RPMI7951 (cell line): ENCODE data around the gene CELF1. TPM values are rescaled to one million over a fixed set of nuclear protein-coding genes. Genes with fewer than 3 reads are reported as not detected.

ENCODE experiments used
- DNase-seq: peaks from one replicate; pipeline ENCODE4 v3.0.0-alpha.2; 2012; ENCODE audit warnings: low read depth
- total RNA-seq: library from RNA; depleted of rRNA; stranded (reverse); fragments of >200 nt; shearing (Covaris generic); gene quantifications from 2 replicates; pipeline ENCODE4 v1.2.3, GENCODE V29; 2014; rRNA removed

CELF1 gene
- total RNA-seq, result 45.6 and 52.5 TPM in 2 replicates

GRCh38 chr11:47552566-47553405, at the start of gene CELF1:
TSS of gene CELF1 (minus strand) at chr11:47553132. CDS start at chr11:47499523, 53,609 bp downstream.
- peak; percentile 86 for DNase-seq

DNA sequence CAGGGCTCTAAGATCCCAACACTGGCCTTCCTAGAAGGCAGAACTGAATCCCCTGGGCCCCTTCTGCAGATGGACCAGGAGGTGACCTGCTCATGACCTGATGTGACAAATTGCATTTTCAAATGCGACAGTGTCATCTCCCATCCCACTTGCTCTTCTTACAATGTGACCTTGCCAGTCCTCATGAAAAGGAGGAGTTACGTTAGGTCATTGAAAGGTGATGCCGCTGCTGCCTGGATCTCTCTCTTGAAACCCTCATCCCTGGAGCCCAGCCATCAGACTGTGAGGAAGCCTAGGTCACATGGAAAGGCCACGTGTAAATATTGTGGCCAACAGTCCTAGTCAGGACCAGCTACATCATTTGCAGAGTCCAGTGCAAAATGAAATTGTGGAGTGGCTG, 47.0 kb upstream of the CELF1 start:
- DNase-seq, result no peak

DNA sequence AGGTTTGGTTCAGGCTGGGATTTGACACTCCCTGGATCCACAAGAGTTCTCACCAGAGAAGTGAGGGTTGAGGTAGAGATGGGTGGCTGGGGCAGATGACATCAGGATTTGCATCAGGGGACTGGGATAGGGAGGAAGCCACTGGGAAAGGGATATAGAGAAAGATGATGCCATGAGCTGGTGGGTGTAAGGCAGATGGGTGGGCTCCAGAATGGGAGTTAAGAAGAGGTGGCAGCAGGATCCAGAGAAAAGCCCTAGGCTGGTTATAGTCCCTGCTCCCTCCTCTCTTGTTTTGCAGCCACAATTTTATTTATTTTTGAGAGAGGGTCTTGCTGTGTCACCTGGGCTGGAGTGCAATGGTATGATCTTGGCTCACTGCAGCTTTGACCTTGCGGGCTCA, 43.0 kb upstream of the CELF1 start:
- no peak for DNase-seq

DNA sequence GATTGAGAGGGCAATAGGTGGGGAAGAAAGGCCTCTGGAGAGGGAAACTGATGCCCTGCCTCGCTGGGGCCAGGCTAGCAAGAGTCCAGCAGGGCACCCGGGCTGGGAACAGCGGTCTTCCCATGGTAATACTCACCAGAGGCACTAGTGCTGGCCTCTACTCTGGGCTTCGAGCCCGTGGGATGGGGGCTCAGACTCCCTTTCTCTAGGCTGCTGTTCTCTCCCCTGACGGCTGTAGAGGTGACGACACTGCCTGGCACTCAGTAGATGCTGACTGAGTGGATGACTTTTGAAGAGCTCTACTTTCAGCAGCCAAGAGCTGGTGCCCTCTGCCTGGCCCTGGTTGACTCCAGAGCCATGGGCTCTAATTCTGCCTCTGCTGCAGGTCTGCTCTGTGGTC, 42.1 kb upstream of the CELF1 start:
- no peak for DNase-seq

DNA sequence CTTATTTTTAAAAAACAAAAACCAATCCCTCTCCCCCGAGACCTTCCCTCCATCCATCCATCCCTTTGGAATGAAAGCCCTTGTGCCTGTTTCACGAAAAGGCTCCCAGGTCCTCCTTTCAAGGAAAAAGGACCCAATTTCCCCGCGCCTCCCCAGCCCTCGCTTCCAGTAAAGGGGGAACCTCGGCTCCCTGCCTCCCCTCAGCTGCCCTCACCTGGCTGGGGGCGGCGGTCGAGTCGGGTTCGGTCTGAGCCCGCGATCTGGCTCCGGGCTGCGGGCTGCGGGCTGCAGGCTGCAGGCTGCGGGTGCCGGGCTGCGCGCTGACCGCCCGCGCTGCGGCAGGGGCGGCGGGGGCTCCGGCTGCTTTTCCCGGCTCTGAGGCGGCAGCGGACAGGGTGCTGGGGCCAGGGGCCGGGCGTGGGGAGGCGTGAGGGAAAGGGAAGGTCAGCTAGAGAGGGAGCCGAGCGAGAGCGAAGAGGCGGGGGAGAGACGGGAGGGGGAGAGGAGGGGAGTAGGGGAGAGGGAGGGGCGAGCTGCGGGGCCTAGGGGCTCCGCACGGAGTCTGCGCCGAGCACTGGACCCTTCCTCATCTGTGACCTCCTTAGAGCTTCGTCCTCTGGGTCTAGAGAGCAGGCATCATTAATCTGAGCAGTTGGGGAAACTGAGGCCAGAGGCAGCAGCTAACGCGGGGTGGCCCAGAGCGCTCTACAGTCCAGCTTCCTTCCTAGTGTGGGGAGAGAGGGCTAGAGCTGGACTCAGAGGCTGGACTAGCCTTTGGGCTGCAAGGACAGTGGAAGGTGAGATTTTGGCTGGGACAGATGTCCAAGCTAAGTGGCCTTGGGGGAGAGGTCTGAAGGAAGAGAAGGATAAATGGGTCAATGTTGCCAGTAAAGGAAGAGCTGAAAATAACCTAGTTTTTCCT, 41.3 kb upstream of the CELF1 start, which contains the start of gene C1QTNF4:
C1QTNF4 (minus strand) TSS at position 478 of the 922 bp plus-strand sequence. CDS start 3,601 bp downstream, outside the sequence.
- no peak for DNase-seq

DNA sequence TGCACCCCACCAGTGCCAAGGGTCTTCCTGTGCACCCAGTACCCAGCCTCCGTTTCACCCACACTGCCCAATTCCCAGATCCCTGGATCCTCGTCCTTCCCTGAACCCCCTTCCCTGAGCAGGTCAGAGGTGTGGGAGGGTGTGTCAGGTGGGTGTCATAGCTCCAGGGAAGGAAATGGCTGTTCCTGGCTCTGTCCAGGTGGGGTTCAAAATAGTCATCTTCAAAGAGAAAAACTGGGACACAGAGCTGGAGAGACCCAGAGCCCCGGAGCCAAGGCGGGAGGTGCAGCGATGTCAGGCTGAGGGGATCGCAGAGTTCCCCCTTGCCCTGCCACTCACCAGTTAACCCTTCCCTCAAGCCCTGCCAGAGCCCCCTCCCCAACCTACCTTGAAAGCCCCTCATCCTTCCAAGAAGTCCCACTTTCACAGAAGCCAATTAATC, 40.6 kb upstream of the CELF1 start:
- DNase-seq, result no peak

GRCh38 chr11:47592970-47593369, 40.0 kb upstream of the CELF1 start:
- DNase-seq, result no peak

DNA sequence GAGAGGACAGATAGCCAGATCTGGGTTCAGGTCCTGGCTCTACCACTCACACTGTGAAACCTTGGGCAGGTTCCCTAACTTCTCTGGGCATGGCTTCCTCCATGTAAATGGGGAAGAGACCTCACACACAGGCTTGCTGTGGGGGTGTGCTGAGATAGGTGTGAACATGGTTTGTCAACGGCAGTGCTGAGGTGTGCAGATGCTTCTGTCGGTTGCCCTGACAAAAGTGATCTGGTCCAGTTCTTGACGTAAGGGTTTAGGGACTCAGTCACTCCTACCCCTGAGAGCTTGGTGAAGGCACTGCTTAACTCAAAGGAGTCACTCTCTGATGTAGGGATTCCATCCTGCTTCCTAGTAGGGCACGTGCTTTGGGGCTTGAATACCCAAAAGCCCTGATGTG, 39.3 kb upstream of the CELF1 start:
- no peak for DNase-seq

DNA sequence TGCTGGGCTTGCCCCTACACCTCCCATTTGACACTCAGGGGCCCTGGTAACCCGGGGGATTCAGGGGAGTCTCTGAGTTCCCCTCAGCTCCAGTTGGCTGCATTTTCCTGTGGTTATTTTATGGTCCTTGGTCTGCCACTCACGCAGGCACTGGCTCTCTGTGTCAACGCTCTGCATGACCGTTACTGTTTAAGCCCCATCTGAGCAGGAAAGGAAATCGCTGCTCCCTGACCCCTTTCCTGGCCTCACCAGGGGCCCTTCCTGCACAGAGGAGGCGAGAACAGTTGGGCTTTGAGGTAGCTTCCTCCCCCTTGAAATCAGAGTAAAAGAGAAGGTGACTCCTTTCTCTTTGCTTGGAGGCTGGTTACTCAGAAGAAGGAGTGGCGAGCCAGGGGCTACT, 38.8 kb upstream of the CELF1 start:
- no peak for DNase-seq

DNA sequence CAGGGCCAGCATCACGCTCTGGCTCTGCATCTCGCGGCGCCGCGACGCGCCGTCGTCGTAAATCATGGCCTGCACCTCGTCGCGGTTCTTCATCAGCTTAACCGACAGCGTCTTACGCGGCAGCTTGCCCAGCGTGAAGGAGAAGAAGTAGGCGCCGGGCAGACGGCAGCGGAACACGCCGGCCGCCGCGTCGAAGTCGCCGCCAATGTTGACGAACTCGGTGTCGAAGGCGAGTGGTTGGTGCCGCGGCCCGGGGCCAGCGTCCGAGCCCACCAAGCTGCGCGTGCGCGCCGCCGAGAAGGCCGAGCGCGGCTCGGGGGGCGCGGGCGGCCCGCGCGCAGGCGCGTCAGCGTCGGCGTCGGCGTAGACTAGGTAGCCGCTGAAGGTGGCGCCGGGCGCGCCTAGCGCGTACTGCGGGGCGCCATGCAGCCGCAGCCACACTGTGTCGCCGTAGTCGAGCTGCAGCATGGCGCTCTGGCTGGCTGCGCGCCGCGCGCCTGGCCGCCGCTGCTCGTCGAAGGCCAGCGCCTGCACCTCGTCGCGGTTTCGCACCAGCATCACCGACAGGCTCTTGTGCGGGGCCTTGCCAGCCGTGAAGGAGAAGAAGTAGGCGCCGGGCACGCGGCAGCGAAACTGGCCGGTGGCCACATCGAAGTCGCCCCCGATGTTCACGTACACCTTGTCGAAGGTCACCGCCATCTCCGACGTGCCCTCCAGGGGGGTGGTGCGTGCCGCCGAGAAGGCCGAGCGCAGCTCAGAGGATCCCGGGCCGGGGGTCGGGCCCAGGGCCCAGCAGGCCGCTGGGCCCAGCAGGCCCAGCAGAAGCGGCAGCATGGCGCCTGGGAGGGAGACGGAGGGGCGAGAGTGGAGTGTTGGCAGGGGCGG, 37.3 kb upstream of the CELF1 start:
- no peak for DNase-seq

DNA sequence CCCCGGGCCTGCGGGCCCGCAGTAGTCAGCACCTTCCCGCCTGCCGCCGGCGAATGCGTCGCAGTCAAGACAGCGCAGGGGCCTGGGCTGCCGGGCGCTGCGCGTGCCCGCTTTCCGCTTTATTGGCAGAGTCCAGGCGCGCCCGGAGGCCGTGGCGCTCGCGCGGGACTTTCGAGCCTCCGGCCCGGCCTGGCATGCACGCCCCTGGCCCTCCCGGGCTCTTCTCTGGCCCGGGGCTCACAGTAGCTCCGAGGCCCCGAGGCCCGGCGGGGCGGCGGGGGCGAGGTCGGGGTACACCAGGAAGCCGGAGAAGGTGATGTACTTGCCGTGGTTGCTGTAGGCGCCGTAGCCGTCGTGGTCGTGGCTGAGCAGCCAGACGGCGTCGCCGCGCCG, 36.6 kb upstream of the CELF1 start:
- DNase-seq, result no peak

GRCh38 chr11:47589118-47589517, 36.2 kb upstream of the CELF1 start:
- no peak for DNase-seq

DNA sequence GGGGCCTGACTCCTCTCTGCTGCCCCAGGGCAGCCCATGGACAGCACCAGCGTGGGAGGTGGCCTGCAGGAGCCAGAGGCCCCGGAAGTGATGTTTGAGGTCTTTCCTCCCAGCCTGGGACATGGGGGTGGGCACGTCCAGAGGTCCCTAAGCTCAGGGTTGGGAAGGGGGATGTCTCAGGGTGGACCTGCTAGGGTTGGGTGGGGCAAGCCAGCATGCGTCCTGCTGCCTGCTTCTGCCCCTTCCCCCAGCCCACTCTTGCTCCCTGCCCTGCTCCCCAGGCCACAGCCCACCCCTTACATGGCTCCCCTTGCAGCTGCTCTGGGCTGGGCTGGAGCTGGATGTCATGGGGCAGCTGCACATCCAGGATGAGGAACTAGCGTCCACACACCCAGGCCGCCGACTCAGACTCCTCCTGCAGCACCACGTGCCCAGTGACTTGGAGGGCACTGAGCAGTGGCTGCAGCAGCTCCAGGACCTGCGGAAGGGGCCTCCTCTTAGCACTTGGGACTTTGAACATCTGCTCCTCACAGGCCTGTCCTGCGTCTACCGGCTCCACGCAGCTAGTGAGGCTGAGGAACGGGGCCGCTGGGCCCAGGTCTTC, 34.9 kb upstream of the CELF1 start:
- no peak for DNase-seq

DNA sequence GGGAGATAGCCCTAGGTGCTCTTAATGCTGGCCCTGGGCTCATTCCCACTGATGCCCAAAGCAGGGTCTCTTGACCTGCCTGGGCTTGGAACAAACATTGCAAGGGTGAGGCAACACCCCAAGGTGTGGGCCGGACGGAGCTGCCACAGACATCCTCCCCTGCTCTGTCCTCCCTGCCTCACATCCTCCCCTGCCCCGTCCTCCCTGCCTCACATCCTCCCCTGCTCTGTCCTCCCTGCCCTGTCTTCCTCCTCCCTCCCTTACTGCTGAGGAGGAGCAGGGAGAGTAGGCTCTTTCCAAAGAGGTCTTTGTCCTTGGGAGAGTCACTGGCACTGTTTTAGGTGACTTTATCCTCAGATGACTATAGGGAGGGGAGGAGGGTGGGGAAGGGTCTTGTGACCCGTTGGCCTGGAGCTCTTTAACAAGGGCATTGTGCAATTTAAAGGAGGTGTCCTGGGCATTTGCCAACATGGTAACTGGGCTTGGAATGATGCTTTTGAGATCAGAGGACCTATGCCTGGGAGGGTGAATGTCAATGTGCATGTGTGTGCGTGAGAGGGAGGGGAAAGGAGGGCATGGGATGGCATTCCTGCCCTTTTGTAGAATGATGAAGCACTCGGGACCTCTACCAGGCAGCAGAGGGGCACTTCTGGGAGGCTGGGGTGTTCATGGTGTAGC, 34.2 kb upstream of the CELF1 start:
- DNase-seq, result no peak

- DNase-seq, result no peak
Observed at GRCh38 chr11:47586098-47586855, 33.3 kb upstream of the CELF1 start, which contains the start of gene FAM180B. TSS of gene FAM180B (plus strand) at chr11:47586678. CDS start at chr11:47586769, 91 bp downstream.

DNA sequence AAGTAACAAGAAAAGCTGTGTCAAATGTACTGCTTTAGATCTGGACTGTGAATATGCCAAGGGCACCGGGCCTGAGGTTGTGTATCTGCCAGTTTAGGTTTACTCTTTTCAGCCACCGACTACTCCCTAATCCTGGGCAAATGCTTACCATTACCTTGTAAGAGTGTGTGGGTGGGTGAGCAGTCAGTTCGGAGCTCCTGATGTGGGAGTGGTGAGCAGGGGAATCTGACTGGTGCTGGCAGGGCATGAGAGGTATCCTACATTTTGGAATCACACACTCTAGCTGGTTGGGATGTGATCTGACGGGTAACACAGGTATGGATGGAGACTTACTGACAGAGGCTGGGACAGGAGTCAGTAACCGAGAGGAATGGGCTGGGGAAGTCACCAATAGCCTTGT, 30.9 kb upstream of the CELF1 start:
- no peak for DNase-seq

DNA sequence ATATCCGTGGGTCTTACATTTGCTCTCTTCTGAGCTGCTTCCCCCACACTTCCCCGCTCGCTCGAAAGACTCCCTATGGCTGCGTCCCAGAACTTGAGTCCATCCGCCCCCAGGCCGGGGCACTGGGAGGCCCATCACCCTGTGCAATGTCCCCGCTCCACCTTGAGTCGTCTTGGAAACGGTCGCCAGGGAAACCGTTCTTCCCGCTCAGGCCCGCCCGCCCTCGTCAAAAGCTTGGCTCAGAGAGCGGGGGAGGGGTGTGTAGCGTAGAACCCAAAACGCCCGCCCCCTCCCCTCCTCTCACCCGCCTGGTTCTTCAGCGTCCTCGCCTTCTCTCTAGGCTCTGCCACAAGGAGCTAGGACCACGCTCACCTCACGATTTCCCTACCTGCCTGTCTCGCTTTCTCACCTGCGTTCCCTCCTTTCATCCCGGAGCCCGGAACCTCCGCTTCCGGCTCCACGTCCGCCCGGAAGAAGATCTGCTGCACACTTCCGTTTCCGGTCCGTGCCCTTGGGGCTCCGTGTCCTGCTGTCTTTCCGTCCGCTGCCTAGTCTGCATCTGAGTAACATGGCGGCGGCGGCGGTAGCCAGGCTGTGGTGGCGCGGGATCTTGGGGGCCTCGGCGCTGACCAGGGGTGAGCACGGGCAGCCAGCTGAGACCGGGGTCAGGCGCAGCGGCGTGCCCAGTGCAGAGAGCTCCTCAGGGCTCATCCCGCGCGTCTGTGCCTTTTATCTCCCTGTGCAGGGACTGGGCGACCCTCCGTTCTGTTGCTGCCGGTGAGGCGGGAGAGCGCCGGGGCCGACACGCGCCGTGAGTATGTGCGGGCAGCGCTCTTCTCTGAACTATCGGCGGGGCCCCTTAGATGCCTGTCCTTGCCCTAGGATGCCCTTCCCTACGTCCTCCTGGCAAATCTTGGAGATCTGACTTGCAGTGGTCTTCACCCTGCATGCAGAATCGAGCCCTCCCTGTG, 25.9 kb upstream of the CELF1 start, which contains the start of the genes KBTBD4 and NDUFS3:
KBTBD4 (minus strand) TSS at position 447 of the 971 bp plus-strand sequence; CDS start at position 428, 19 bp downstream.
NDUFS3 (plus strand) TSS at position 551 of the 971 bp plus-strand sequence; CDS start at position 569, 18 bp downstream.
- peak; percentile 83 for DNase-seq

DNA sequence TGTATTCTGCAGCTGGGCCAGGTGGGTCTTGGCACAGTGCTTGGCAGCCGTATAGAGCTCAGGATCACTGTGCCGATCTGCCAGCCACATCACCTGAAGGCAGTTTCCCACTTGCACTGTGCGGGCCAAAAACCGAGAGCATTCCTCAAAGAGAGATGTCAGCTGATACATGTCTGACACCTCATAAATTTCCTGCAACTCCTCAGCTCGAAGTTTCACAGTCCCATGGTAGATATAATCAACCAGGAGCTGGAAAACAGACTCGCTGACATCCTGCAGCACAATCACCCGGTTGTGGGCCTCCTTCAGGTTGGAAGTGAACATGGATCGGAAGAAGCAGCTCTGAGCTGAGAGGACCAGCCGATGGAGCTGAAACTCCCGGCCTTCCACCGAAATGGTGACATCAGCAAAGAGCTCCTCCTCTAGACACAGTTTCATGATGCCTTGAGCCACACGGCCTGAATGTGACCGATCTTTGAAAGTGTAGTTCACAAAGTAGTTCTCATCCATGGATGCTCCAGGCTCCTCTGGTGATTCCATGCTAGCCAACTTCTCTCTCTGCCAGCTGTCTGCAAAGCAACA, 24.6 kb upstream of the CELF1 start:
- no peak for DNase-seq
